ENCODE measurements around the gene DDX6.

DNA sequence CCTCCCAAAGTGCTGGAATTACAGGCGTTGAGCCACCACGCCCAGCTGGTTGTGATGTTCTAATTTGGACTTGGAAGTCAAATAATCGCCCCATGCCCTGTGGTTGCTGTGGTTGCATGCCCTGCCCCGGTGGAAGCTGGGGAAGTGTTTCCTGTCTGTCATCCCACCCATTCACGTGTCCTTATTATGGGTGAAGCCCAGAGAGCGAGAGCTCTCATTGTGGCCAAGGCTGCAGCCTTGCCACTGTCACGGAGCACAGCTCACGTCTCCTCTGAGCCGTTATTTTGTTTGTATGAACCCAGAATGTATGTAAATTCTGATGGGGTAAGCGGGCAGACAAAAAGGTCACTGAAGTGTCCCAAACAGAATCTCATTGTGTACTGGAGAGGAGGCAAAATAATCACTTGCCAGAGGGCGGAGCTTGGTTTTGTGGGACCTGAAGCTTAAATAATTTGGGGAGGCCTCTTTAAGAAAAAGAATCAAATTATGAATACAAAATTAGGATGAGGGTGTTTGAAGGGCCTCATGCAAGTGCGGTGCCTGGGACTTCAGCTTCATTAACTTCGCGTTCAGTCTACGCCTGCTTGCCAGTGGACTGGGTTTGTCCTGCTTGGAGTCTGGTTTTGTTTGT lies 85.7 kb downstream of the DDX6 start:
- TF ChIP-seq ZZZ3 (IDR thresholded peaks at IDR 0.05; ENCODE audit: control insufficient read depth, insufficient read length, low read depth) (no peak), NFYB (IDR thresholded peaks at IDR 0.05; ENCODE audit: insufficient read depth, low read depth, low read length) (no peak)
